Urinary bladder (tissue), 2 donors: ENCODE results near the gene TFPT. TPM values are rescaled to one million over a fixed set of nuclear protein-coding genes. Genes with fewer than 3 reads are reported as not detected.

ENCODE experiments used
- polyA plus RNA-seq: library from polyadenylated mRNA; stranded (reverse); fragments of 200-250 nt; gene quantifications from one replicate; pipeline ENCODE4 v1.2.3, GENCODE V29; 2013
- total RNA-seq: library from RNA; depleted of rRNA; stranded (reverse); fragments of >200 nt; gene quantifications from one replicate; pipeline ENCODE4 v1.2.3, GENCODE V29; 2014
- donor health status: healthy.

The TFPT gene
- total and polyA plus RNA-seq, 2 donors = 4.0 to 22.8 TPM

Other genes with a start within 250 kb of the TFPT start
- 31.9 TPM for gene MYADM, start 247.8 kb downstream of the TFPT start, total RNA-seq
- gene MYADM, start 247.8 kb downstream of the TFPT start, polyA plus RNA-seq = 271 TPM
- 0.32 TPM for gene PRKCG, start 233.5 kb downstream of the TFPT start, total RNA-seq
- gene PRKCG, start 233.5 kb downstream of the TFPT start, polyA plus RNA-seq = 0.03 TPM
- 0.26 TPM for gene CACNG7, start 206.4 kb downstream of the TFPT start, total RNA-seq
- 0.09 TPM for gene CACNG7, start 206.4 kb downstream of the TFPT start, polyA plus RNA-seq
- gene CACNG8, start 152.7 kb downstream of the TFPT start, total RNA-seq = 0.11 TPM
- gene CACNG8, start 152.7 kb downstream of the TFPT start, polyA plus RNA-seq = 0.08 TPM
- gene CACNG6, start 124.0 kb downstream of the TFPT start, total RNA-seq = 1.3 TPM
- gene CACNG6, start 124.0 kb downstream of the TFPT start, polyA plus RNA-seq = not detected
- not detected for gene VSTM1, start 51.8 kb downstream of the TFPT start, total RNA-seq
- not detected for gene VSTM1, start 51.8 kb downstream of the TFPT start, polyA plus RNA-seq
- gene TARM1, start 34.3 kb downstream of the TFPT start, total RNA-seq = not detected
- not detected for gene TARM1, start 34.3 kb downstream of the TFPT start, polyA plus RNA-seq
- gene OSCAR, start 14.9 kb downstream of the TFPT start, total RNA-seq = 0.21 TPM
- gene OSCAR, start 14.9 kb downstream of the TFPT start, polyA plus RNA-seq = 2.3 TPM
- gene NDUFA3, start 12.8 kb downstream of the TFPT start, total RNA-seq = 11.3 TPM
- 155 TPM for gene NDUFA3, start 12.8 kb downstream of the TFPT start, polyA plus RNA-seq
- gene PRPF31, start 97 bp upstream of the TFPT start, total RNA-seq = 22.5 TPM
- 67.7 TPM for gene PRPF31, start 97 bp upstream of the TFPT start, polyA plus RNA-seq
- 11.6 TPM for gene CNOT3, start 22.1 kb upstream of the TFPT start, total RNA-seq
- gene CNOT3, start 22.1 kb upstream of the TFPT start, polyA plus RNA-seq = 35.8 TPM
- gene LENG1, start 44.1 kb upstream of the TFPT start, total RNA-seq = 3.8 TPM
- 14.0 TPM for gene LENG1, start 44.1 kb upstream of the TFPT start, polyA plus RNA-seq
- 15.4 TPM for gene TMC4, start 57.5 kb upstream of the TFPT start, total RNA-seq
- gene TMC4, start 57.5 kb upstream of the TFPT start, polyA plus RNA-seq = 16.0 TPM
- 22.9 TPM for gene MBOAT7, start 73.9 kb upstream of the TFPT start, total RNA-seq
- gene MBOAT7, start 73.9 kb upstream of the TFPT start, polyA plus RNA-seq = 69.7 TPM
- 31.1 TPM for gene TSEN34, start 75.7 kb upstream of the TFPT start, total RNA-seq
- gene TSEN34, start 75.7 kb upstream of the TFPT start, polyA plus RNA-seq = 81.4 TPM
- 2,561 TPM for gene RPS9, start 85.2 kb upstream of the TFPT start, total RNA-seq
- gene RPS9, start 85.2 kb upstream of the TFPT start, polyA plus RNA-seq = 3,100 TPM
- gene LILRB3, start 107.3 kb upstream of the TFPT start, total RNA-seq = 2.9 TPM
- gene LILRB3, start 107.3 kb upstream of the TFPT start, polyA plus RNA-seq = 7.2 TPM
- gene LILRA6, start 127.1 kb upstream of the TFPT start, total RNA-seq = 0.95 TPM
- gene LILRA6, start 127.1 kb upstream of the TFPT start, polyA plus RNA-seq = 3.4 TPM
- 4.2 TPM for gene LILRB5, start 141.6 kb upstream of the TFPT start, total RNA-seq
- 5.6 TPM for gene LILRB5, start 141.6 kb upstream of the TFPT start, polyA plus RNA-seq
- 1.3 TPM for gene LILRB2, start 165.5 kb upstream of the TFPT start, total RNA-seq
- 6.2 TPM for gene LILRB2, start 165.5 kb upstream of the TFPT start, polyA plus RNA-seq
- 1.3 TPM for gene LILRA5, start 197.5 kb upstream of the TFPT start, total RNA-seq
- 7.3 TPM for gene LILRA5, start 197.5 kb upstream of the TFPT start, polyA plus RNA-seq
- gene LILRA4, start 223.5 kb upstream of the TFPT start, total RNA-seq = not detected
- gene LILRA4, start 223.5 kb upstream of the TFPT start, polyA plus RNA-seq = not detected
- 11.8 TPM for gene LAIR1, start 249.3 kb upstream of the TFPT start, total RNA-seq
- 21.3 TPM for gene LAIR1, start 249.3 kb upstream of the TFPT start, polyA plus RNA-seq